HCT116 (cell line): ENCODE data around the gene FGF10.

Source experiments
- CTCF ChIP-seq, 3 experiments: fragments of 200-600 bp in 1 of 3; sonication (generic) in 1 of 3; IDR thresholded peaks in 2 of 3; conservative IDR thresholded peaks in 1 of 3; 2 replicates each; pipeline ENCODE4 v1.5.1; 2012 to 2017; ENCODE audit warnings: low read depth in 2 of 3, low read length in 2 of 3, antibody characterized with exemption in 1 of 3, borderline replicate concordance in 1 of 3, control low read depth in 1 of 3, mild to moderate bottlenecking in 1 of 3, mixed read lengths in 1 of 3, mixed run types in 1 of 3, moderate library complexity in 1 of 3; ENCODE audit not compliant: insufficient read depth in 1 of 3
- EZH2 ChIP-seq: fragments of 200-600 bp; sonication (generic); IDR thresholded peaks from 2 replicates; pipeline ENCODE4 v1.6.1; 2017; ENCODE audit warnings: antibody characterized with exemption, mixed run types
- POLR2A ChIP-seq: IDR thresholded peaks from 2 replicates; pipeline ENCODE4 v1.7.0; 2011; ENCODE audit warnings: borderline replicate concordance; ENCODE audit not compliant: insufficient read depth, insufficient read length; ENCODE audit errors: extremely low read depth
- POLR2AphosphoS5 ChIP-seq: IDR thresholded peaks from 2 replicates; pipeline ENCODE4 v1.6.1; 2011; ENCODE audit warnings: mild to moderate bottlenecking, low read depth, low read length, moderate library complexity
- RAD21 ChIP-seq: IDR thresholded peaks from 2 replicates; pipeline ENCODE4 v1.6.1; 2012; ENCODE audit warnings: low read depth, mild to moderate bottlenecking
- REST ChIP-seq: IDR thresholded peaks from 2 replicates; pipeline ENCODE4 v1.6.1; 2012; ENCODE audit warnings: low read depth
- SIN3A ChIP-seq: IDR thresholded peaks from 2 replicates; pipeline ENCODE4 v1.6.1; 2012; ENCODE audit warnings: low read depth
- SRF ChIP-seq: IDR thresholded peaks from 2 replicates; pipeline ENCODE4 v1.6.1; 2012; ENCODE audit warnings: low read depth
- YY1 ChIP-seq: IDR thresholded peaks from 2 replicates; pipeline ENCODE4 v1.6.1; 2011; ENCODE audit warnings: low read length, low read depth, moderate library complexity, mild to moderate bottlenecking; ENCODE audit not compliant: insufficient replicate concordance; ENCODE audit errors: extremely low read depth
- ZBTB33 ChIP-seq: IDR thresholded peaks from 2 replicates; pipeline ENCODE4 v1.6.1; 2011; ENCODE audit warnings: mild to moderate bottlenecking, low read length, moderate library complexity; ENCODE audit not compliant: insufficient replicate concordance; ENCODE audit errors: extremely low read depth
- ZNF274 ChIP-seq: fragments of 200-500 bp; sonication (Bioruptor generic); IDR thresholded peaks from 2 replicates; pipeline ENCODE4 v1.6.1; 2014; ENCODE audit warnings: mild to moderate bottlenecking, low read depth, low read length, inconsistent platforms

- no peak for TF ChIP-seq REST
- no peak for TF ChIP-seq CTCF (IDR thresholded peaks at IDR 0.05 in 2 of 3, conservative IDR thresholded peaks at IDR 0.05 in 1 of 3; ENCODE audit: borderline replicate concordance in 1 of 3, insufficient read depth in 1 of 3, low read depth in 2 of 3, low read length in 2 of 3)
- TF ChIP-seq ZBTB33, result no peak
- TF ChIP-seq RAD21, result no peak
- no peak for TF ChIP-seq ZNF274
- TF ChIP-seq EZH2, result no peak
- no peak for TF ChIP-seq POLR2AphosphoS5
- no peak for TF ChIP-seq POLR2A
- TF ChIP-seq SIN3A, result no peak
- no peak for TF ChIP-seq YY1
- no peak for TF ChIP-seq SRF
Measured at GRCh38 chr5:44266882-44267576, 122.2 kb downstream of the FGF10 start.
